HG02610 (cell line): ENCODE results near the gene HCAR2.
"Not testable (repeated sequence)": the region's sequence is repeated elsewhere in the genome, so short reads cannot be mapped to it uniquely, and the experiment has no call there.

Experiments
- ATAC-seq: cut with Tn5 transposase; IDR thresholded peaks from one replicate; pipeline ENCODE4 v1.9.1; 2021; ENCODE audit warnings: mild to moderate bottlenecking, moderate library complexity; ENCODE audit not compliant: unreplicated experiment

The HCAR2 gene

GRCh38 chr12:122669397-122670070, 33.6 kb downstream of the HCAR2 start:
- ATAC-seq = no peak

- ATAC-seq = no peak
Measured at GRCh38 chr12:122668268-122668667, 34.9 kb downstream of the HCAR2 start.

GRCh38 chr12:122665759-122666158, 37.4 kb downstream of the HCAR2 start:
- ATAC-seq = no peak

GRCh38 chr12:122665349-122665748, 37.8 kb downstream of the HCAR2 start:
- ATAC-seq = no peak

GRCh38 chr12:122661938-122662337, 41.2 kb downstream of the HCAR2 start:
- ATAC-seq = no peak

GRCh38 chr12:122661246-122661645, 41.9 kb downstream of the HCAR2 start:
- ATAC-seq = no peak

- ATAC-seq = no peak
Measured at GRCh38 chr12:122659579-122659978, 43.6 kb downstream of the HCAR2 start.

- ATAC-seq = no peak
Measured at GRCh38 chr12:122656298-122656697, 46.9 kb downstream of the HCAR2 start.

GRCh38 chr12:122653291-122653690, 49.9 kb downstream of the HCAR2 start:
- ATAC-seq = not testable (repeated sequence)

- no peak for ATAC-seq
Measured at GRCh38 chr12:122651520-122652224, 51.5 kb downstream of the HCAR2 start.
